Type B pancreatic cell (in vitro differentiated cells): ENCODE data around the gene CD99L2. TPM values are rescaled to one million over a fixed set of nuclear protein-coding genes. Genes with fewer than 3 reads are reported as not detected.

Experiments
- DNase-seq: peaks from one replicate; pipeline ENCODE4 v3.0.0; 2021; ENCODE audit warnings: mixed read lengths; ENCODE audit not compliant: unreplicated experiment; ENCODE audit errors: extremely low spot score
- H3K27ac Mint-ChIP-seq: 2 replicates; pipeline ENCODE4 v1.8.0; 2021; ENCODE audit warnings: mild to moderate bottlenecking, mixed read lengths
- H3K27me3 Mint-ChIP-seq: 2 replicates; pipeline ENCODE4 v1.8.0; 2021; ENCODE audit warnings: mixed read lengths
- H3K36me3 Mint-ChIP-seq: 2 replicates; pipeline ENCODE4 v1.8.0; 2021; ENCODE audit warnings: mixed read lengths
- H3K4me1 Mint-ChIP-seq: one replicate; pipeline ENCODE4 v1.8.0; 2021; ENCODE audit warnings: mixed read lengths; ENCODE audit not compliant: unreplicated experiment
- H3K4me3 Mint-ChIP-seq: 2 replicates; pipeline ENCODE4 v1.8.0; 2021; ENCODE audit warnings: mild to moderate bottlenecking, mixed read lengths
- H3K9me3 Mint-ChIP-seq: 2 replicates; pipeline ENCODE4 v1.8.0; 2021; ENCODE audit warnings: mixed read lengths
- CTCF ChIP-seq: fragments of 200-600 bp; sonication (generic); conservative IDR thresholded peaks from 2 replicates; pipeline ENCODE4 v1.5.0; 2021; ENCODE audit warnings: antibody characterized with exemption, mild to moderate bottlenecking
- total RNA-seq: library from RNA; stranded (reverse); gene quantifications from 2 replicates; pipeline ENCODE4 v1.2.1, GENCODE V29; 2021; ENCODE audit warnings: low replicate concordance

CD99L2 gene
- total RNA-seq, 1 donor from 2014 or later = 35.1 TPM

- Mint-ChIP-seq H3K36me3 (no peaks in the 10 kb centered on the region), H3K9me3 (no peaks in the 10 kb centered on the region), H3K27ac (no peak overlapping the region), H3K4me3 (no peak overlapping the region), H3K27me3 (no peaks in the 10 kb centered on the region), H3K4me1 (no peaks in the 10 kb centered on the region)
- DNase-seq = no peak
- no peak for TF ChIP-seq CTCF
These were observed 125.4 kb downstream of the CD99L2 start for GRCh38 chrX:150773117-150773516.

- DNase-seq = peak; percentile 82
- Mint-ChIP-seq H3K27ac (no peak overlapping the region), H3K9me3 (no peaks in the 10 kb centered on the region), H3K36me3 (no peaks in the 10 kb centered on the region), H3K4me1 (no peaks in the 10 kb centered on the region), H3K4me3 (no peak overlapping the region), H3K27me3 (no peaks in the 10 kb centered on the region)
- TF ChIP-seq CTCF = peak; percentile 81
These were observed 126.1 kb downstream of the CD99L2 start for GRCh38 chrX:150772150-150772970.

- Mint-ChIP-seq H3K27ac (no peak overlapping the region), H3K4me1 (no peaks in the 10 kb centered on the region), H3K4me3 (no peak overlapping the region), H3K9me3 (no peaks in the 10 kb centered on the region), H3K36me3 (no peaks in the 10 kb centered on the region), H3K27me3 (no peaks in the 10 kb centered on the region)
- no peak for TF ChIP-seq CTCF
- no peak for DNase-seq
These were observed 127.4 kb downstream of the CD99L2 start for GRCh38 chrX:150771116-150771515.

- no peak for DNase-seq
- no peak overlapping the region for H3K4me3 Mint-ChIP-seq
- no peak for TF ChIP-seq CTCF
- H3K36me3 Mint-ChIP-seq = no peaks in the 10 kb centered on the region
- H3K27ac Mint-ChIP-seq = no peak overlapping the region
- no peaks in the 10 kb centered on the region for H3K4me1 Mint-ChIP-seq
- H3K9me3 Mint-ChIP-seq = no peaks in the 10 kb centered on the region
- no peaks in the 10 kb centered on the region for H3K27me3 Mint-ChIP-seq
These were observed 127.8 kb downstream of the CD99L2 start for GRCh38 chrX:150770623-150771022.

GRCh38 chrX:150769408-150769807, 129.1 kb downstream of the CD99L2 start:
- TF ChIP-seq CTCF = no peak
- Mint-ChIP-seq H3K27ac (no peak overlapping the region), H3K9me3 (no peaks in the 10 kb centered on the region), H3K4me1 (no peaks in the 10 kb centered on the region), H3K36me3 (no peaks in the 10 kb centered on the region), H3K27me3 (no peaks in the 10 kb centered on the region), H3K4me3 (no peak overlapping the region)
- no peak for DNase-seq
